GM13977 (cell line): ENCODE measurements around the gene C12orf75.
"Not testable (repeated sequence)": the region's sequence is repeated elsewhere in the genome, so short reads cannot be mapped to it uniquely, and the experiment has no call there.

Experiments used
- DNase-seq: peaks from one replicate; pipeline ENCODE4 v3.0.0; 2012; ENCODE audit warnings: low spot score
- CTCF ChIP-seq: IDR thresholded peaks from 2 replicates; pipeline ENCODE4 v1.5.1; 2012; ENCODE audit warnings: mild to moderate bottlenecking, control low read depth; ENCODE audit not compliant: insufficient read depth; ENCODE audit errors: extremely low read depth, missing control alignments
- in situ Hi-C: fragments of 300-500 bp; cut with MboI; formaldehyde crosslinking; loops from one replicate; pipeline ENCODE4 v1.12.0; 2022; ENCODE audit warnings: low sequenced_read_pairs, low pct_unique_long_range_greater_than_20kb, mixed read lengths, inconsistent platforms; ENCODE audit not compliant: unreplicated experiment

Gene C12orf75

GRCh38 chr12:105296116-105297089 is 34.1 kb upstream of the C12orf75 start:
- DNase-seq: no peak
- TF ChIP-seq CTCF: no peak
- in situ Hi-C loops: loop anchor here (25.0 kb wide), 1 partner anchor 91 kb away; no protein-coding TSS in a partner anchor

DNA sequence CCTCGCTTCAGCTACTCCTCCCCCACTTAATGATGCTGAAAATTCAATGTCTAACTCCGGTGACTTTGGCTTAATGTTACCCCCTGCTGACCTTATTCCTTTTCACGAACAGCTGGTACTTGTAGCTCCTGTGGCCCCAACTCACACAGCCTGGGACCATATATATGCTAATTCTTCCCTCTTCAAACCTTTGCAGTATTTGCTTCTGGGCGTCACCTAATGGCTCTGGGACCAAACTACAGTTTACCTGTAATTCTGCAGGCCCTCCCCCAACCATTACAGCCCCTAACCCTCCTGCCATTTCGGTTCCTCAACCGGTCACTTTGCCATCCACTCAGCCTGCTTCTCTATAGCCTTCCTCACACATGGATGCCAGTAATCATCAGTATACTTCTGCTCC is 29.6 kb upstream of the C12orf75 start:
- no peak for DNase-seq
- in situ Hi-C loops: no loop called here
- TF ChIP-seq CTCF: no peak

GRCh38 chr12:105301696-105302095 is 28.8 kb upstream of the C12orf75 start:
- in situ Hi-C loops: no loop called here
- DNase-seq: no peak
- no peak for TF ChIP-seq CTCF

- DNase-seq, in situ Hi-C loops: not testable (repeated sequence)
Measured at GRCh38 chr12:105302986-105303385, 27.5 kb upstream of the C12orf75 start.

DNA sequence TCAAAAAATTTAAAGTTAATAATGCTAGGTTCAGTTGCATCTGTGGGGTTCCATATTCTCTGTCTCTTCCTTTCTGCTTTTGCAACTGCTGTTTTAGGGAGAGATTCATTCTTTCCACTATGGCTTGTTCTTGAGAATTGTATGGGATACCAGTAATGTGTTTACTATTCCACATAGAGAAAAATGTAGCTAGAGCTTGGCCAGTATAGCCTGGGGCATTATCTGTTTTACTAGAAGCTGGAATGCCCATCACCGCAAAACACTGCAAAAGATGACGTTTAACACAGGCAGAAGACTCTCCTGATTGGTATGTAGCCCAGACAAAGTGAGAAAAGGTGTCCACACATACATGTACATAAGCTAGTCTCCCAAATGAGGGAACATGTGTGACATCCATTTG is 25.9 kb upstream of the C12orf75 start:
- in situ Hi-C loops, DNase-seq: not testable (repeated sequence)

DNA sequence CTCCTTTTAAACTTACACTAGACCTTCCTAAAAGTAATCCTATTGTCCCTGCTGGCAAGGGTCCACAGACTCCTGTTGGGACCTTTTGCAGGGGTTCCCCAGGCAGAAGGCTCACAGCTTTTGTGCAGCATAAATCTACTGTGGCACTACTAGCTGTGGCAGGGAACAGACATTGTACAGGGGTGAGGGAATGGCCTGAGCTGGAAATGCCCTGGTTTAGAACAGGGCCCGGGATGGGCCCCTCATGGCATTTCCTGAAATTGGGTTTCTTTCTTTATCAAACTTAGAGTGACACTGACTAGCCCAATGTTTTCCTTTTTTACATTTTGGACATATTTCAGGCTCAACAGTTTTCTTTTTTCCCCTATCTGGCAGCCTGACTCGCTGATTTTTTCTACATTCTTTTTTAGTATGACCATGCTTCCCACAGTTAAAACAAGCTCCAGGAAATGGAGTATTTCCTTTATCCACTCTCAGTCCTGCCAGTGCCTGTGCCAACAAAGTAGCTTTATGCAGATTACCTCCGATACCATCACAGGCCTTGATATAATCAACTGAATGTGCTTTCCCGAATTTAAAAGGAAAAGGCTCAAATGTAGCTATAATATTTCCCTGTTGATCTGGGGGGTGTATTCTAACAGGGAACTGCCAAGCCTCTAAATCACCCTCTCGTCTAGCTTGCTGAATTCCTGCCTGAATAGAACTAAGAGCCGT is 22.7 kb upstream of the C12orf75 start:
- DNase-seq, in situ Hi-C loops: not testable (repeated sequence)

- DNase-seq, in situ Hi-C loops: not testable (repeated sequence)
Measured at GRCh38 chr12:105308839-105309238, 21.7 kb upstream of the C12orf75 start.

DNA sequence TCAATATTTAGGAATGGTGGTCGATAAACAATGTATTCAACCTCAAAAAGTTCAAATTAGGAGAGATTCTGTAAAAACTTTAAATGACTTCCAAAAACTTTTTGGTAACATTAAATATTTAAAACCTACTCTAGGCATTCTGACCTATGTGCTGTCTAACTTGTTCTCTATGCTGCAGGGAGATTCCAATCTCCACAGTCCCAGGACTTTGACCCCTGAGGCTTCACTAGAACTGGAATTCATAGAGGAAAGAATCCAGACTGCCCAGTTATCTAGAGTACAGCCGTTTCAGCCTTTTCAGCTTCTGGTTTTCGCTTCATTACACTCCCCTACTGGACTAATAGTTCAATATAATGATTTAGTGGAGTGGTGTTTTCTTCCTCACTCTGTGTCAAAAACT is 21.1 kb upstream of the C12orf75 start:
- in situ Hi-C loops, DNase-seq: not testable (repeated sequence)

DNA sequence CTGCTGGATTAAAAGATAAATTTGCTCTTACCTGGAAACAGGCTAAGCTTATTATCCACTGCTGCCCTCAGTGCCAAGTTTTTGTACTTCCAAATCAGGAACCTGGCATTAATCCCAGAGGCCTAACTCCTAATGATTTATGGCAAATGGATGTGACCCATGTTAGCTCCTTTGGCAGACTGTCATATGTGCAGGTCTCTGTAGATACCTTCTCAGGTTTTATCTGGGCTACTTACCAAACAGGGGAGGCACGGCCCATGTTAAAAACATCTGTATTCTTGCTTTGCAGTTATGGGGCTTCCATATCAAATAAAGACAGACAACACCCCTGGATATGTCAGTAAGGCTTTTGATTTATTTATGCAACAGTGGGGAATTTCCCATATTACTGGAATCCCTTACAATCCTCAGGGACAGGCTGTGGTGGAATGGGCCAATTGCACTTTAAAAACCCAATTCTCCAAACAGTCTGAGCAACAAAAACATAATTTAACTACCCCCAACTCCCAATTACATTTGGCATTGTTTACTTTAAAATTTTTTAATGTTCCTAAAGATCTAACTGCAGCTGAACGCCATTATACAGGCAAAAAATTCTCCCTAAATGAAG is 19.9 kb upstream of the C12orf75 start:
- DNase-seq, in situ Hi-C loops: not testable (repeated sequence)

DNA sequence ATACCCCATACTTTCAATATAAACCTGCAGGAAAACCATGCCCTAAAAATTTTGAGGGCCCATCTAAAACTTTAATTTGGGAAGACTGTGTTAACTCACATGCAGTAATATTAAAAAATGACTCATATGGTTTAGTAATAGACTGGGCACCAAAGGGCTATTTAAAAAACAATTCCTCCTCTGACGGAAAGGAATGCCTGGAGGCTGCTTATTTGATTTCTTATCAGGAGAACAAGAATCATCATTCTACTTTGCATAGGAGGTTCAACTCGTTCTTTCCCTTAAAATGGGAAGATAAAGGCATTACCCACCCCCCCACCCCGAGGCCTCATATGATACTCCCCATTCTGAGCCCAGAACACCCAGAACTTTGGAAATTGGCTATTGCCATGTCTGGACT is 18.6 kb upstream of the C12orf75 start:
- in situ Hi-C loops, DNase-seq: not testable (repeated sequence)

- in situ Hi-C loops, DNase-seq: not testable (repeated sequence)
Measured at GRCh38 chr12:105313755-105314154, 16.7 kb upstream of the C12orf75 start.
